Activated CD8-positive, alpha-beta T cell treated with anti-CD3 and anti-CD28 coated beads, Interleukin-2, amount 10 ng/mL, durations not matched to agents 7 days and 5 days (primary cell): ENCODE results near the gene SH3TC2. TPM values are rescaled to one million over a fixed set of nuclear protein-coding genes. Genes with fewer than 3 reads are reported as not detected.

Experiments used
- ATAC-seq: fragments of 150-1000 bp; cut with Tn5 transposase; one replicate; pipeline ENCODE4 v1.10.0; 2021; ENCODE audit warnings: moderate library complexity
- CTCF ChIA-PET: fragments of 350-600 bp; sonication (Branson Sonifier 250); formaldehyde crosslinking; loops from one replicate; lab custom pipeline; 2021; ENCODE audit warnings: antibody characterized with exemption; lab: Charles Lee
- POLR2A ChIA-PET: fragments of 350-600 bp; sonication (Branson Sonifier 250); formaldehyde crosslinking; loops from one replicate; lab custom pipeline; 2021; ENCODE audit warnings: antibody characterized with exemption; lab: Charles Lee
- DNase-seq: peaks from one replicate; pipeline ENCODE4 v3.0.0-alpha.2; 2020
- H3K27ac Mint-ChIP-seq: one replicate; pipeline ENCODE4 v1.8.0; 2021; ENCODE audit warnings: mild to moderate bottlenecking, mixed read lengths
- H3K27me3 Mint-ChIP-seq: one replicate; pipeline ENCODE4 v1.8.0; 2021; ENCODE audit warnings: low read depth, mixed read lengths
- H3K36me3 Mint-ChIP-seq: one replicate; pipeline ENCODE4 v1.8.0; 2021; ENCODE audit warnings: low read depth, mixed read lengths
- H3K4me1 Mint-ChIP-seq: one replicate; pipeline ENCODE4 v1.8.0; 2021; ENCODE audit warnings: low read depth, mixed read lengths
- H3K4me3 Mint-ChIP-seq: one replicate; pipeline ENCODE4 v1.8.0; 2021; ENCODE audit warnings: mild to moderate bottlenecking, mixed read lengths
- H3K9me3 Mint-ChIP-seq: one replicate; pipeline ENCODE4 v1.8.0; 2022; ENCODE audit warnings: mixed read lengths; ENCODE audit not compliant: insufficient read depth
- total RNA-seq, 2 experiments: library from RNA; stranded (reverse); gene quantifications; one replicate each; pipeline ENCODE4 v1.2.3, GENCODE V29; 2021

Gene SH3TC2
- total RNA-seq, 2 experiments from 2014 or later: not detected

GRCh38 chr5:148979083-148979723 lies 83.7 kb downstream of the SH3TC2 start:
- CTCF ChIA-PET: interaction anchor here (0.7 to 1.5 kb wide), 4 partner anchors 9 to 248 kb away, joined by 3 to 4 read pairs (median 4); no protein-coding TSS in a partner anchor
- no peak for ATAC-seq

GRCh38 chr5:148978370-148979082 lies 84.3 kb downstream of the SH3TC2 start:
- H3K9me3 Mint-ChIP-seq: no peaks in the 10 kb centered on the region
- ChIA-PET POLR2A (no interaction called here), CTCF (interaction anchor here (1.1 to 2.0 kb wide), 7 partner anchors 15 to 534 kb away, joined by 3 to 13 read pairs (median 4); no protein-coding TSS in a partner anchor)
- H3K4me1 Mint-ChIP-seq: no peaks in the 10 kb centered on the region
- H3K27ac Mint-ChIP-seq: no peak overlapping the region
- DNase-seq (no peak), ATAC-seq (no peak)
- peaks cover 10% of the 10 kb centered on the region for H3K27me3 Mint-ChIP-seq
- no peaks in the 10 kb centered on the region for H3K36me3 Mint-ChIP-seq
- no peak overlapping the region for H3K4me3 Mint-ChIP-seq

More at GRCh38 chr5:148979083-148979723, 83.7 kb downstream of the SH3TC2 start:
- peaks cover 10% of the 10 kb centered on the region for H3K27me3 Mint-ChIP-seq
- H3K27ac Mint-ChIP-seq: no peak overlapping the region
- H3K4me3 Mint-ChIP-seq: no peak overlapping the region
- POLR2A ChIA-PET: no interaction called here
- DNase-seq: no peak
- no peaks in the 10 kb centered on the region for H3K9me3 Mint-ChIP-seq
- H3K36me3 Mint-ChIP-seq: no peaks in the 10 kb centered on the region
- no peaks in the 10 kb centered on the region for H3K4me1 Mint-ChIP-seq

DNA sequence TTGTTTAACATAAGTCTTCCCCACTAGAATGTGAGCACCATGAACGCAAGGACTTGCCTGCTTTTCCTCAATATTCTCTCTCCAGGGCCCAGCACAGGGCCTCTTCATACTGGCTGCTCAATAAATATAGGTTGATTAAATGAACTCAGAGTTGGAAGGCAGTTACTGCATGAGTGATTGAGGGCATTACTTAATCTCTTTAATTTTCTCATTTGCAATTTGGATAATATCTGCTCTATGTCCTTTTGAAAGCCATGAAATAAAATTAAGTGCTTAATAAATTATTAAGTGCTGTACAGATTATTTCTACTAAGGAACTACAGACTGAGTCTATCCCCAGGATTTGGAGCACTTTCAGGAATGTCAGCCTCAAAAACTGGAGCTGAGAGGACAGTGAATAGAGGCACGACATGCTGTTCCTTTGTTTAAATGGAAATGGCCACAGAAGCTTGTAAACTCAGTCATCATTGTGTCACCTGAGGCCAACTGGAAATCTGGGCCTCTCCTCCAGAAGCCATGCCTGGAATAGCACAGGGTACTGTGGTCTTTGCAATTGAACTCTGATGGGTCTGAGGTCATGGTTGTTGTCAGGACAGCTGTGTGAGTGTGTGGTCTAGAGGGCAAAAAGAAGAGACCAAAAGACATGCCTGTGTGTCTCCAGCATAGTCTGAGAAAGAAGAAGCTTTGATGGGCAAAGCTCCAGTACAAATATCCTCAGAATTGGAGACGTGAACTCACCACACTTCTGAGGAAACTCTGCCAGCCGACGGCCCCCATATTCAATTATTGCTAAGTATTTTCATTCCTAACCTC lies 86.1 kb downstream of the SH3TC2 start:
- Mint-ChIP-seq H3K27ac (no peak overlapping the region), H3K4me1 (no peaks in the 10 kb centered on the region)
- CTCF ChIA-PET: interaction anchor here (1.1 to 2.0 kb wide), 5 partner anchors 19 to 532 kb away, joined by 3 to 13 read pairs (median 5); no protein-coding TSS in a partner anchor

GRCh38 chr5:148974642-148975327 lies 88.1 kb downstream of the SH3TC2 start:
- DNase-seq (no peak), ATAC-seq (no peak)
- Mint-ChIP-seq H3K4me3 (no peak overlapping the region), H3K27me3 (peaks cover 14% of the 10 kb centered on the region), H3K4me1 (no peaks in the 10 kb centered on the region), H3K36me3 (no peaks in the 10 kb centered on the region), H3K27ac (no peak overlapping the region), H3K9me3 (no peaks in the 10 kb centered on the region)
- POLR2A ChIA-PET: interaction anchor here (1.0 kb wide), 1 partner anchor 58 kb away, joined by 4 read pairs; no protein-coding TSS in a partner anchor
- CTCF ChIA-PET: no interaction called here

More for the DNA sequence above, 86.1 kb downstream of the SH3TC2 start:
- Mint-ChIP-seq H3K4me3 (no peak overlapping the region), H3K27me3 (peaks cover 20% of the 10 kb centered on the region), H3K36me3 (no peaks in the 10 kb centered on the region), H3K9me3 (no peaks in the 10 kb centered on the region)
- no peak for ATAC-seq
- DNase-seq: no peak
- POLR2A ChIA-PET: no interaction called here

DNA sequence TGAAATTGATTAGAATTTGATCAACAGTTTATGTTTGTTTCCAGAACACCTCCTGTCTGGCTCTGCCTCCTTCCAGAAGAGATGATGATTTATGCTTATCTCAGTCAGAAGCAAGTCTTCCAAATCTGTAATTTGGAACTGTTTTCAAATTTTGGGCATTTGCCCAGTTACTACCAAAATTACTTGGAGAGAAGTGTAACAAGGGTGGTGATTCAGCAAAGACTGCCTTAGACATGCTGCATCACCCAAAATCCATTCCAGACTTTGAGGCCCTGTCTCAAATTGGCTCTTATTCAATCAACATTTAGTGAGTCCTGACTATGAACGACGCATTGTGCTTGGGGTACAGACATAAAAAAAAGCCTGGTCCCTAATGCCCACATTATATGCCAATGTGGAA lies 89.4 kb downstream of the SH3TC2 start:
- H3K36me3 Mint-ChIP-seq: no peaks in the 10 kb centered on the region
- DNase-seq: no peak

GRCh38 chr5:148972974-148973374 lies 89.9 kb downstream of the SH3TC2 start:
- ATAC-seq: no peak
- no peaks in the 10 kb centered on the region for H3K9me3 Mint-ChIP-seq
- no peak overlapping the region for H3K27ac Mint-ChIP-seq
- H3K36me3 Mint-ChIP-seq: no peaks in the 10 kb centered on the region
- H3K4me1 Mint-ChIP-seq: no peaks in the 10 kb centered on the region
- ChIA-PET POLR2A (no interaction called here), CTCF (interaction anchor here (1.4 kb wide), 1 partner anchor 15 kb away, joined by 5 read pairs; no protein-coding TSS in a partner anchor)
- DNase-seq: no peak
- H3K27me3 Mint-ChIP-seq: peaks cover 14% of the 10 kb centered on the region
- H3K4me3 Mint-ChIP-seq: no peak overlapping the region

More for the DNA sequence above, 89.4 kb downstream of the SH3TC2 start:
- no peak for ATAC-seq
- Mint-ChIP-seq H3K27me3 (peaks cover 14% of the 10 kb centered on the region), H3K9me3 (no peaks in the 10 kb centered on the region), H3K4me3 (no peak overlapping the region), H3K27ac (no peak overlapping the region), H3K4me1 (no peaks in the 10 kb centered on the region)
- CTCF ChIA-PET: interaction anchor here (1.4 kb wide), 1 partner anchor 15 kb away, joined by 5 read pairs; no protein-coding TSS in a partner anchor
- POLR2A ChIA-PET: no interaction called here

DNA sequence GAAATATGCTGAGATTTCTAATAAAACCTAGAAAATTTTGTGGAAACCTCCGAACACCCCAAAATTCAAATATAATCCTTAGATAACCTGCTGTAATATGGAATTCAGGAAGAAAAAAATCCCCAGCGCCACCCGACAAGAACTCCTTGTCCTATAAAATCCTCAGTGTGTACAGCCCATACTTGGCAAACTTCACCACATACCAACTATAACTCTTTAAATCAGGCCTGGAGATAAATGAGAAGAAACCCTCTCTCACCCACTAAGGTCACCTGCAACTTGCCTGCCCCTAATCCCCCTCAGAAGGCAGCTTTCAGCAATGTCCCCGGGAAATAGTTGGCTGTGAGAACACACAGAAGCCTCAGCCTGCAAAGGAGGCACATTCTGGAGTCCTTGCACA lies 90.5 kb downstream of the SH3TC2 start:
- no peak overlapping the region for H3K27ac Mint-ChIP-seq
- CTCF ChIA-PET: interaction anchor here (1.0 to 1.7 kb wide), 4 partner anchors 14 to 242 kb away, joined by 3 to 9 read pairs (median 5); no protein-coding TSS in a partner anchor

GRCh38 chr5:148970876-148971275 lies 92.0 kb downstream of the SH3TC2 start:
- H3K4me1 Mint-ChIP-seq: no peaks in the 10 kb centered on the region
- ATAC-seq (no peak), DNase-seq (no peak)
- ChIA-PET POLR2A (no interaction called here), CTCF (interaction anchor here (1.3 to 1.7 kb wide), 2 partner anchors 14 to 240 kb away, joined by 3 to 9 read pairs; no protein-coding TSS in a partner anchor)
- H3K9me3 Mint-ChIP-seq: no peaks in the 10 kb centered on the region
- H3K36me3 Mint-ChIP-seq: no peaks in the 10 kb centered on the region
- no peak overlapping the region for H3K27ac Mint-ChIP-seq
- no peak overlapping the region for H3K4me3 Mint-ChIP-seq
- peaks cover 20% of the 10 kb centered on the region for H3K27me3 Mint-ChIP-seq

More for the DNA sequence above, 90.5 kb downstream of the SH3TC2 start:
- no peak for DNase-seq
- no peaks in the 10 kb centered on the region for H3K4me1 Mint-ChIP-seq
- ATAC-seq: no peak
- POLR2A ChIA-PET: no interaction called here
- no peaks in the 10 kb centered on the region for H3K36me3 Mint-ChIP-seq
- H3K27me3 Mint-ChIP-seq: peaks cover 16% of the 10 kb centered on the region
- H3K9me3 Mint-ChIP-seq: no peaks in the 10 kb centered on the region
- H3K4me3 Mint-ChIP-seq: no peak overlapping the region

GRCh38 chr5:148970228-148970627 lies 92.6 kb downstream of the SH3TC2 start:
- Mint-ChIP-seq H3K36me3 (no peaks in the 10 kb centered on the region), H3K27ac (no peak overlapping the region), H3K9me3 (no peaks in the 10 kb centered on the region), H3K4me1 (no peaks in the 10 kb centered on the region), H3K27me3 (peaks cover 20% of the 10 kb centered on the region), H3K4me3 (no peak overlapping the region)
- ATAC-seq (no peak), DNase-seq (no peak)
- ChIA-PET POLR2A (no interaction called here), CTCF (interaction anchor here (0.9 to 1.3 kb wide), 4 partner anchors 12 to 149 kb away, joined by 3 read pairs; no protein-coding TSS in a partner anchor)

DNA sequence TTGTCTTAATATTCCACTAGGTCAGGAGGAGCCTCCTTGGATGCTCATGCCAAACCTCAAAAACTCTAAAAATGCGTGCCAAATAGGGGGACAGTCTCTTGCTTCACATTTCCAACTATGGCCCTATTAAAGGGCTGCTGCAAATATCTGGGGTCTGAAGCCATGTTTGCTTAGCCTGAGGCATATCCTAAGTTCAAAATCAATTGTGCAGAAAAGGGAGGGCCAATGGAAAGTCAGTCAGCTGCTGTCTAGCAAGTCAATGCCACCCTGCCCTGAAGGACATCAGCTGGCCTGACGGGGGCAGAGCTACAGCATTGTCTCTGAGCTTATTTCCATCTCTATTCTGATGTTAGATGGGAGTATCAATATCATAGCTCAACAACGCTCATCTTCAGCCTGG lies 93.6 kb downstream of the SH3TC2 start:
- POLR2A ChIA-PET: interaction anchor here (0.6 kb wide), 1 partner anchor 301 kb away, joined by 3 read pairs; no protein-coding TSS in a partner anchor

More for the DNA sequence above, 93.6 kb downstream of the SH3TC2 start:
- CTCF ChIA-PET: interaction anchor here (0.9 to 1.3 kb wide), 3 partner anchors 11 to 66 kb away, joined by 3 read pairs; no protein-coding TSS in a partner anchor
- ATAC-seq: no peak
- no peaks in the 10 kb centered on the region for H3K9me3 Mint-ChIP-seq
- H3K27me3 Mint-ChIP-seq: peaks cover 20% of the 10 kb centered on the region
- H3K36me3 Mint-ChIP-seq: no peaks in the 10 kb centered on the region
- H3K4me1 Mint-ChIP-seq: no peaks in the 10 kb centered on the region
- DNase-seq: no peak
- no peak overlapping the region for H3K27ac Mint-ChIP-seq
- H3K4me3 Mint-ChIP-seq: no peak overlapping the region
